HepG2 (cell line): Measurements from ENCODE around the gene SOCS3. TPM values are rescaled to one million over a fixed set of nuclear protein-coding genes. Genes with fewer than 3 reads are reported as not detected.

ENCODE experiments used
- ATAC-seq: fragments of 200-7000 bp; cut with Tn5 transposase; 3 replicates; pipeline ENCODE4 v1.9.1; 2020; ENCODE audit warnings: mild to moderate bottlenecking, moderate library complexity
- BruUV-seq: library from RNA; stranded (reverse); fragments of 400-500 nt; replicated peaks from 2 replicates; lab custom pipeline; 2021; lab: Mats Ljungman, UMichigan
- CTCF ChIA-PET: fragments of 300-600 bp; formaldehyde crosslinking; extraction: SDS; loops from one replicate; lab custom pipeline; 2021; ENCODE audit warnings: low total read pairs, inconsistent platforms, low intra/inter-chr PET ratio; lab: Yijun Ruan, JAX
- POLR2A ChIA-PET: fragments of 350-600 bp; sonication (Branson Sonifier 250); formaldehyde crosslinking; loops from one replicate; lab custom pipeline; 2020; ENCODE audit warnings: antibody characterized with exemption, inconsistent platforms; lab: Yijun Ruan, JAX
- DNase-seq: peaks from one replicate; pipeline ENCODE4 v3.0.0-alpha.2; 2015; ENCODE audit warnings: low spot score
- FAIRE-seq: peaks from 3 replicates; lab custom pipeline; 2011; peaks lifted over from hg19 to GRCh38; lab: Jason Lieb, UNC
- H2AFZ ChIP-seq: one replicate; pipeline ENCODE4 v1.6.1; 2011; ENCODE audit warnings: low read length, inconsistent platforms
- H3K27ac ChIP-seq: fragments of 300-600 bp; 3 replicates; pipeline ENCODE4 v1.8.0; 2011; ENCODE audit warnings: mixed run types, mild to moderate bottlenecking, mixed read lengths, low read length, inconsistent platforms; ENCODE audit not compliant: insufficient read depth; ENCODE audit errors: extremely low read length
- H3K27me3 ChIP-seq, 2 experiments: fragments of 200-600 bp in 1 of 2; 2 replicates in 1 of 2; 3 replicates in 1 of 2; pipeline versions ENCODE4 v1.6.0 to v1.8.0; 2011; ENCODE audit warnings: low read length in 2 of 2, mild to moderate bottlenecking in 2 of 2, moderate library complexity in 2 of 2, inconsistent platforms in 1 of 2; ENCODE audit not compliant: insufficient read depth in 2 of 2, control insufficient read depth in 1 of 2
- H3K36me3 ChIP-seq, 2 experiments: fragments of 200-600 bp in 1 of 2; replicated peaks in 1 of 2; 2 replicates in 1 of 2; 3 replicates in 1 of 2; pipeline versions ENCODE4 v1.5.1 to v1.8.0; 2011; ENCODE audit warnings: low read length in 2 of 2, inconsistent platforms in 1 of 2; ENCODE audit not compliant: insufficient read depth in 2 of 2, control insufficient read depth in 1 of 2
- H3K4me1 ChIP-seq: 2 replicates; pipeline ENCODE4 v1.5.1; 2012; ENCODE audit warnings: low read length, inconsistent platforms; ENCODE audit not compliant: insufficient read depth
- H3K4me2 ChIP-seq: 2 replicates; pipeline ENCODE4 v1.6.0; 2011; ENCODE audit warnings: low read depth, low read length, inconsistent platforms
- H3K4me3 ChIP-seq, 3 experiments: fragments of 200-600 bp in 1 of 3; sonication (generic), shearing (Covaris generic) in 1 of 3; replicated peaks in 1 of 3; 2 replicates each; pipeline ENCODE4 v1.5.1; 2011 to 2016; ENCODE audit warnings: low read length in 3 of 3, inconsistent platforms in 2 of 3, low read depth in 2 of 3, mild to moderate bottlenecking in 2 of 3, control low read depth in 1 of 3, mixed read lengths in 1 of 3; ENCODE audit not compliant: insufficient read depth in 1 of 3
- H3K79me2 ChIP-seq: one replicate; pipeline ENCODE4 v1.6.1; 2011; ENCODE audit warnings: low read length, inconsistent platforms; ENCODE audit not compliant: insufficient read depth
- H3K9ac ChIP-seq: 2 replicates; pipeline ENCODE4 v1.6.0; 2011; ENCODE audit warnings: mild to moderate bottlenecking, low read depth, low read length, inconsistent platforms; ENCODE audit not compliant: insufficient read depth
- H3K9me3 ChIP-seq: 2 replicates; pipeline ENCODE4 v1.5.1; 2012; ENCODE audit warnings: mild to moderate bottlenecking, low read length
- H4K20me1 ChIP-seq: 2 replicates; pipeline ENCODE4 v1.6.0; 2011; ENCODE audit warnings: inconsistent platforms, mild to moderate bottlenecking, low read length, moderate library complexity; ENCODE audit not compliant: insufficient read depth
- BCLAF1 ChIP-seq: fragments of 450-650 bp; IDR thresholded peaks from 2 replicates; pipeline ENCODE4 v1.6.1; 2017; ENCODE audit warnings: mild to moderate bottlenecking
- EED ChIP-seq: sonication (generic); formaldehyde crosslinking; IDR thresholded peaks from 2 replicates; pipeline ENCODE4 v1.5.0; 2020; ENCODE audit warnings: mild to moderate bottlenecking, missing genetic modification reagents
- GABPB1 ChIP-seq: IDR thresholded peaks from 2 replicates; pipeline ENCODE4 v1.6.1; 2016; ENCODE audit warnings: mild to moderate bottlenecking, missing genetic modification reagents, moderate library complexity, missing compliant biosample characterization
- RFX3 ChIP-seq: IDR thresholded peaks from 2 replicates; pipeline ENCODE4 v1.6.1; 2016; ENCODE audit warnings: missing biosample characterization, missing genetic modification reagents
- SNAPC2 ChIP-seq: sonication (generic); formaldehyde crosslinking; IDR thresholded peaks from 2 replicates; pipeline ENCODE4 v1.8.1; 2022; ENCODE audit warnings: mild to moderate bottlenecking, missing genetic modification reagents
- THAP8 ChIP-seq: sonication (generic); formaldehyde crosslinking; IDR thresholded peaks from 2 replicates; pipeline ENCODE4 v1.5.1; 2020; ENCODE audit warnings: missing genetic modification reagents, mild to moderate bottlenecking, borderline replicate concordance
- UBTF ChIP-seq: sonication (generic); formaldehyde crosslinking; IDR thresholded peaks from 2 replicates; pipeline ENCODE4 v1.4.0; 2020; ENCODE audit warnings: mild to moderate bottlenecking, missing genetic modification reagents
- ZBTB49 ChIP-seq: sonication (generic); formaldehyde crosslinking; IDR thresholded peaks from 2 replicates; pipeline ENCODE4 v1.4.0; 2020; ENCODE audit warnings: missing genetic modification reagents, borderline replicate concordance
- ZFX ChIP-seq: sonication (generic); formaldehyde crosslinking; IDR thresholded peaks from 2 replicates; pipeline ENCODE4 v1.4.0; 2020; ENCODE audit warnings: mild to moderate bottlenecking, low read depth, missing genetic modification reagents, moderate library complexity
- ZKSCAN1 ChIP-seq: fragments of 150-350 bp; IDR thresholded peaks from 2 replicates; pipeline ENCODE4 v1.6.1; 2014; ENCODE audit warnings: low read length
- ZNF770 ChIP-seq: sonication (generic); formaldehyde crosslinking; IDR thresholded peaks from 2 replicates; pipeline ENCODE4 v1.5.0; 2020; ENCODE audit warnings: mild to moderate bottlenecking, missing genetic modification reagents
- WGBS: methylation state at CpG from one replicate; pipeline ENCODE4 v1.1.6; 2017; ENCODE audit warnings: low lambda C conversion rate; 5-methylcytosine and 5-hydroxymethylcytosine counted together
- in situ Hi-C: cut with HindIII; loops from 2 replicates; pipeline ENCODE4 v1.10.0; 2017; ENCODE audit warnings: low pct_unique_long_range_greater_than_20kb; ENCODE audit not compliant: extremely low pct_ligation_motif_present
- intact Hi-C: fragments of 100-400 bp; cut with micrococcal nuclease; formaldehyde crosslinking; loops from one replicate; pipeline ENCODE4 v1.10.0; 2022; ENCODE audit not compliant: unreplicated experiment
- polyA plus RNA-seq, 8 experiments: library from polyadenylated mRNA; depleted of rRNA in 3 of 8; stranded (reverse) in 7 of 8; unstranded in 1 of 8; fragments of >200 nt; fragmentation: Illumina TruSeq in 4 of 8; extraction: Trizol in 4 of 8; gene quantifications; 2 replicates each; pipeline versions ENCODE4 v1.2.1 to v1.2.3, GENCODE V29; 2011 to 2016; ENCODE audit warnings: low read depth in 4 of 8, missing spikeins in 1 of 8, mixed read lengths in 1 of 8; ENCODE audit not compliant: insufficient read depth in 1 of 8
- total RNA-seq, 5 experiments: library from RNA; depleted of rRNA; stranded (reverse); fragments of >200 nt; fragmentation: Illumina TruSeq; extraction: Trizol; gene quantifications; 2 replicates each; pipeline ENCODE4 v1.2.3, GENCODE V29; 2016; ENCODE audit warnings: low read depth in 1 of 5

SOCS3 gene
- total and polyA plus RNA-seq, 2 of the 13 experiments (the other 11 are each of a cell fraction or from before 2014, with no cell fraction given) = 0.77 to 2.4 TPM

GRCh38 chr17:78341559-78342448 is 18.1 kb downstream of the SOCS3 start:
- no peaks in the 10 kb centered on the region for H3K36me3 ChIP-seq
- CTCF ChIA-PET = no interaction called here
- intact Hi-C loops (no loop called here), in situ Hi-C loops (no loop called here)
- no TSS peak for BruUV-seq
- no peaks in the 10 kb centered on the region; the same call in 1 of the 2 replicates for H4K20me1 ChIP-seq
- no peaks in the 10 kb centered on the region for H3K79me2 ChIP-seq
- H3K4me3 ChIP-seq = peak overlapping the region; percentile 20 to 58 (median 25); a peak in 3 of 6 replicates
- POLR2A ChIA-PET = interaction anchor here (0.6 kb wide), 1 partner anchor 370 kb away, joined by 3 read pairs; no protein-coding TSS in a partner anchor
- peaks cover 18% of the 10 kb centered on the region for H3K4me1 ChIP-seq
- ATAC-seq = peak; percentile 55
- H3K27ac ChIP-seq = no peak overlapping the region
- H3K4me2 ChIP-seq = peak overlapping the region; percentile 40
- 42% methylated on average over 4 of the region's 95 CpGs for WGBS
- FAIRE-seq = no peak
- H3K9ac ChIP-seq = no peak overlapping the region
- no peak for DNase-seq
- H3K27me3 ChIP-seq = peaks cover 38 to 89% of the 10 kb centered on the region in 2 experiments
- H2AFZ ChIP-seq = no peak overlapping the region
- no peaks in the 10 kb centered on the region for H3K9me3 ChIP-seq
- TF ChIP-seq THAP8 (CRISPR knock-in tag) = no peak
- TF ChIP-seq RFX3 = peak; percentile 37; the same call in 1 of the 2 replicates
- no peak for TF ChIP-seq SNAPC2
- TF ChIP-seq BCLAF1 = no peak
- TF ChIP-seq GABPB1 = peak; percentile 52; the same call in 1 of the 2 replicates
- TF ChIP-seq ZBTB49 (CRISPR knock-in tag) = no peak
- no peak for TF ChIP-seq ZNF770
- TF ChIP-seq ZKSCAN1 = no peak
- TF ChIP-seq ZFX (CRISPR knock-in tag) = 0 out of 2 replicates have a peak, but pooled peaks have one; percentile 21
- TF ChIP-seq EED (CRISPR knock-in tag) = 0 out of 2 replicates have a peak, but pooled peaks have one; percentile 11
- peak; percentile 47; the same call in 1 of the 2 replicates for TF ChIP-seq UBTF
